Stimulated activated CD4-positive, alpha-beta T cell treated with anti-CD3 and anti-CD28 coated beads, Interleukin-1b, Interleukin-23, amount 100 ng/mL, for 48 hours (primary cell): ENCODE measurements around the gene LATS1.
"Not testable (repeated sequence)": the region's sequence is repeated elsewhere in the genome, so short reads cannot be mapped to it uniquely, and the experiment has no call there.

ENCODE experiments used
- DNase-seq: peaks from one replicate; pipeline ENCODE4 v3.0.0-alpha.2; 2020

LATS1 gene

DNA sequence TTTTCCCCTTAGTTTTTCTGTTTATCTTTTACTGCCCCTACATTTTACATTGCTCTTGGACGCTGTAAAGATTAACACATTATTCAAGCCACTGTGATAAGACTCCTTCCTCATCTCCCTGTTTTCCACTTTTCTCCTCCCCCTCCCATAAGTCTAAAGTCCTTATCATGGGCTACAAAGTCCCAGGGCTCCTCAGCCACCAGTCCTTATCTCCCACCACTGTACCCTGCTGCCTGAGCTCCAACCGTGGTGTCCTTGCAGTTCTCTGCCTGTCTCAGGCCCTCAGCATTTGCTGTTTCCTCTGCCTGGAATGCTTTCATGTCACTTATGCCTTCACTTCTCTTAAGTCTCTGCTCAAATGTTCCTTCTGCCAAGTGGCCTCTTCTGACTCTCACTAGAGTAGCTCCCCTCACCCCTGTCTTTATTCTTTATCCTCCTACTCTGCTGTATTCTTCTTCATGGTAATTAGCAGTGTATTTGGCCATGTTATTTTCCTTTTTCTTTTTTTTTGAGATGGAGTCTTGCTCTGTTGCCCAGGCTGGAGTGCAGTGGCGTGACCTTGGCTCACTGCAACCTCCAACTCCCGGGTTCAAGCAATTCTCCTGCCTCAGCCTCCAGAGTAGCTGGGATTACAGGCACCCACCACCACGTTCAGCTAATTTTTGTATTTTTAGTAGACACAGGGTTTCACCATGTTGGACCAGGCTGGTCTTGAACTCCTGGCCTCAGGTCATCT lies 10.8 kb upstream of the LATS1 start:
- no peak for DNase-seq

DNA sequence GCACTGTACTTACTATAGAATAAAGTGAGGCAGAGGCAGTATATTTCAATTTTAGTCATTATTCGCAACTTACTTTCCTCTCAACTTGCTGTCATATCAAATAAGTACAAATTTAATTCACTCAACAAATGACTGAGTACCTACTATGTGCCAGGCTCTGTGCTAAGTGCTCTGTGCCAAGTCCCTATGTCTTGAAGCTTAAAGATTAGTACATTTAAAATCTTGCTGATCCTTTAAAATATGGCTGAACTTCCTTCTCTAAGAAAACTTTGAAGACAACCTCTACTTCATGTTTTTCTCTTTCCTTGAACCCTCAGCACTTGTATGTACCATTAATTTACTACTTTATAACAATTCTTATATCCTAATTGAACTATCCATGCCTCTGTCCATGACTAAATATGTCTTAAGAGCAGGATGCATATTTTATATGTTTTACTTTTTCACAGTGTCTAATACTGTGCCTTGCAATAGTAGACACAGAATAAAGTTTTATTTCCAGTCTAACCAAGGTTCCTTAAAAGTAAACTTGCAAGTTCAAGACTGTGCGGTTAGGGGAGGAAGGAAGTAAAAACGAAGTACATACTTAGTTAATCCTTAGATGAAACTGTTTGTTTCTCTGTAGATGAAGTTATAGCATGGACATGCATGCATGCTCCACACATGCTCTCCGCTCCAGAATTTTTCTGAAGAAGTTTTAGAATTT lies 10.0 kb upstream of the LATS1 start:
- DNase-seq: no peak

DNA sequence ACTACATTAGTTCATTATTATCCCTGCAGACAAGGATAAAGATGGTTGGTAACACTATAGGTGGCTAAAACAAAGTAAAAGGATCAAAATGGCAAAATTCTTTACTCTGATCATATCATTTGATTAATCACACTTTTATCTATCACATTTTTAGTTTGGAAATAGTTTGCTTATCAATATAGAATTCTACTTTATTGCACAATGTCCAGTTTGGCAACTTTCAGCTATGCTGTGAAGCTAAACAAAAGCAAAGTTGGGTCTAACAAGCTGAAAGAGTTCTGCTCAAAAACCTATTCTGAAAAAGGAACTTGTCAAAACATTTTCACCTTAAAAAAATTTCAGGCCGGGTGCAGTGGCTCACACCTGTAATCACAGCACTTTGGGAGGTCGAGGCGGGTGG lies 7.9 kb upstream of the LATS1 start:
- no peak for DNase-seq

DNA sequence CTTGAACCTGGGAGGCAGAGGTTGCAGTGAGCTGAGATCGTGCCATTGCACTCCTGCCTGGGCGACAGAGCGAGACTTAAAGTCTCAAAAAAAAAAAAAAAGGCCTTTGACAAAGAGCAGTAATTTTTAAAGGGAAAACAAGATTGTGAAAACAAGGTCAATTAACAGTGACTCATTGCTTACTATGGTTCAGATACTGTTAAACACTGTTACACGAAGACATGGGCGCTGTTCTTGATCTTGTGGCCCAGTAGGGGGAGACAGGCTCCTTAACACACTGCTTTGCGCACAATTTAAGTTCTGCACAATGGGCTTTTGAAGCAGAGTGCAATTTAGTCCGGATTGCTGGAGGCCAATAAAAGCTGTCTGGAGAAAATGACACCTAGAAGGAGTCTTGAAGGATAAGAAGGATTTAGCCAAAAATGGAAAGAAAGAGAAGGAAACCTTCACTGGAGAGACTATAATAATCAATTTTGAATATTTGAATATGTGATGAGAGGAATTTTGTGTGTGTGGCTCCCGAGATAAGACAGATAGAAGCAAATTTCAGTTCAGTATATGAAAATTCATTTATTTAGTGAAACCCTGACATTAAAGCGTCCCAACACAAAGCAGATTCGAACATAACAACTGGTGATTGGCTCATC lies 6.0 kb upstream of the LATS1 start:
- DNase-seq: peak; percentile 40

DNA sequence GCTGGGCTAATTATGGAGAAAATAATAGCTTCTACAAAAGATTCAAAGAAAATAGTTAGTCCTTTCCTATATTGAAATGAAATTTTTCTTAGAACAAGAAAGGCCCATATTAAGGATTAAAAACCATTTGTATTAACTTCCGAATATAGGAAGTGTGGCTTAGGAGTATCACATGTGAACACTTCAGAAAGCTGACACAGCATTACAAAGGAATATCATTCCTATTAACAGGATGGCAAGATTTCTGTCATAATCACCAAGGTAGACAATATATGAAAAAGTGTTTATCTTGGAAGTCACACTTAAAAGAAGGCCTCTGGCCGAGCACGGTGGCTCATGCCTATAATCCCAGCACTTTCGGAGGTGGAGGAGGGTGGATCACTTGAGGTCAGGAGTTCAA lies 5.4 kb upstream of the LATS1 start:
- DNase-seq: no peak

DNA sequence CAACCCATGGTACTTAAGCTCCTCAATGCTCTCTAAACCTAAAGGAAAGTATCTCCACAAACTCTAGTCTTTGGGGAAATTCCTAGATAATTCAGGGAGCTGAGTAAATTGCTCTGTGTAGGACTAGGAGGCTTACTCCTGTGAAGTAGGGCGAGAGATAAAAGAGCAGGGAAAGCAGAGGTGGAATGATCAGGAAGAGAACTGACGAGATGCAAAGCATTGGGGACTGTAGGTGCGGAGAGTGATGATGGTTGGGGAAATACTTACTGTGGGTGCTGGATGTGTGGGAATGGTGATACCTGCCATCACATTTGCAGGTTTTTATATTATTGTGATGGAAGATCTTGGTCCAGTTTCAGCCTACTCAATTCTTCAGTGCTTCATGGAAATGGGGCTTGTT lies 1.6 kb upstream of the LATS1 start:
- DNase-seq: no peak

DNA sequence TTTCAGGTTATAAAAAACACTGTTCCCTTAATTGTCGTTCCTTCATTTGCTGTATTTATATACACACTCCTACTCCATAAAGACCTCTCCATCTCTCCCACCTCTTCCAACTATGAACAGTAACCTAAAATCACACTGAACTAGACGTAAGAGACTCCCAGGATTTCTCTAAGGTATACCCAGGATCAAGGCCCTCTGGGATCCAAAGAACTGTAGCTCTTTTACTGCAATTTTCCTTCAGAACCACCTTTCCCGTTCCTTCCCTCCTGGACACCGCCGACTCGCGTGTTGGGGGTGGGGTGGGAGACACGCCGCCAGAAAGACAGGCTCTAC lies 680 bp downstream of the LATS1 start:
- DNase-seq: no peak

DNA sequence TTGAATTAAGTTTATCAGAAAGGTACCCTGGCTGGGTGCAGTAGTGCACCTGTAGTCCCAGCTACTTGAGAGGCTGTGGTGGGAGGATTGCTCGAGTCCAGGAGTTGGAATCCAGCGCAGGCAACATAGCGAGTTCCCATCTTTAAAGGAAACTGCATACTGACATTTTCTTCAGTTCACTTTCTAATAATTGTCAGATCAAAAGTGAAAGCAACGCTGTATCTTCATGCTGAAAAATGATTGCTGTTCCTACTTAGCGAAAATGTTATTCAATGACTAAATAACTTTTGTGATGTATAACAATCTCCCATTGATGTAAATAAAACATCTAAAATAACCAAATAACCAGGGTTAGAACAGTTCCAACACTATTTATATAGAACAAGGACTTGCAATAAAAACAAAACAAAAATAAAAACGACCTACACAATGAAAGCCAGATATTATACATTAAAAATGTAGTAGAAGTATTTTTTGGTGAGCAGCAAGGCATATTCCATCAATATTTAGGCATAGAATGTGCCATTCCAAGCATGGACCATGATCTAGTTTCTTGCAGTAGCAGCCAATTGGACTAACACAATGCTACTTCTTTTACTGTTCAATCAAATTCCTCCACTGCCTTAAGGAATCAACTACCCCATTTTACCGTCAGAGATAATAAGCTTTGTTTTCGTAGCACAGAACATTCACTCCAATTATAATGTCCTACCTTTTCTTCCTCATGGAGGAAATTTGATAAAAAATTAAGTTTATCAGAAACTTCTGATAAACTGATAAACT lies 1.5 kb downstream of the LATS1 start:
- DNase-seq: no peak

DNA sequence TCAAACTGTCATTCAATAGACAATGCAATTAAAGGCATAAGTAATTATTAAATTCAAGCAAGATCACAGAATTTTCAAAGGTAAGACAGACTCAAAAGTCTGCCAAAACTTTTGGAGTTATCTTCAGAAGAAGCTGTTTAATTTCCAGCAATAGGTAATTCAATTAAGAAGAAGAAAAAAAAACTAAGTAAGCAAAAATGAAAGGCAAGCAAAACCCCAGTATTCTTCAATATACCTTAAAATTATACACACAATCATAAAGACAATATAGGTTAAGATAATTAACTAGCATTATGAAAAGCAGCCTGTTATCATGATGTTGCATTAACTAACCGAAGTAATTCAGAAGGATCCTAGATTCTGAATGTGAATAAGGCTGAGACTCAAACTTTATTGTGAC lies 3.5 kb downstream of the LATS1 start:
- DNase-seq: no peak

DNA sequence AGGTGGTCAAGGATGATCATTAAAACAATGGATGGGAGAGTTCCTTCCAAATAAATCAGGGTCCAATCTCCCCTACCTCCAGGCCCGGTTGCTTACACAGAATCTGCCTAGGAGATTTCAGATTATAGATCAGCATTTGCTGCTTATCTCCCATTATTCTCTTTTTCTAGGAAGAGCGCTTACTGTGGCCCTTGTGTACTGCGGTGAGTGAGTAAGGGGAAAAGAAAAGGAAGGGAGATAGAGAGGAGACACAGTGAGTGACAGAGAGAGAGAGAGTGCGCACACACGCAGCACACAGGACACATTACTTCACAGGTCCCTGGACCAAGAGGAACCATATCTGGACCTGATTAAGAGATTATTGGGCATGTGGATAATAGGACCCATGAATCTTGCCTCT lies 6.2 kb downstream of the LATS1 start:
- no peak for DNase-seq

DNA sequence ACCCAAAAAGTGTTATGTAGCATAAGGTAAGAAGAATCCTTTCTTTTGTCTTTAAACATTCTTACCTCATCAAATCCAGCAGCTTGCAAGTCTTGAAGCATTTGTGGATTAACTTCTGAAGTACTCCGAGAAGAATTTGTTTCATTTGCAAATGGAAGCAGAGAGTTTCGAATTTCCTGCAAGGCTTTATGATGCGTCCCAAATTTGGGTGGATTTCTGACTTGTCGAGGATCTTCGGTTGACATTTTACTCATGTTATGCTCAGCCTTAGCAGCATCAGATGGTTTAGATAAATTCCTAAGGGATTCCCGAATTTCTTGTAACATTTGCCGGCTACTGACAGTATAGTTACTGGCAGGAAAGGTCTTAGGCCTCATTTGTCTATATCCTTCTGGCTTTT lies 16.2 kb downstream of the LATS1 start:
- DNase-seq: no peak

DNA sequence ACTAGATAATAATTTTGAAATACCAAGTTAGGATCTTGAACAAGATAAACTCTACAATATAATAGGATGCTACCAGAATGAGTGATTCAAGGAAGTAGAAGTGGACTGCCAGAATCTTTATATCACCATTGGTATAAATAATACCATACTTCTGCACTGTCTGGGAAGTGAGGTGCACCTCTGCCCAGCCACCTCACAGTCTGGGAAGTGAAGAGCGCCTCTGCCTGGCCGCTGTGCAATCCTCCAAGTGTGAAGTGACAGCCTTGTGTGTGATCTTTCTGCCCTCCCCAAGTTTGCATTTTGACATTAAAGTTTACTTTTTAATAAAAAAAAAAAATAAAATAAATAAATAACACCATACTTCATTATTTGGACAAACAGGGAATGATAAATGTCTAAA lies 18.8 kb downstream of the LATS1 start:
- DNase-seq: no peak

DNA sequence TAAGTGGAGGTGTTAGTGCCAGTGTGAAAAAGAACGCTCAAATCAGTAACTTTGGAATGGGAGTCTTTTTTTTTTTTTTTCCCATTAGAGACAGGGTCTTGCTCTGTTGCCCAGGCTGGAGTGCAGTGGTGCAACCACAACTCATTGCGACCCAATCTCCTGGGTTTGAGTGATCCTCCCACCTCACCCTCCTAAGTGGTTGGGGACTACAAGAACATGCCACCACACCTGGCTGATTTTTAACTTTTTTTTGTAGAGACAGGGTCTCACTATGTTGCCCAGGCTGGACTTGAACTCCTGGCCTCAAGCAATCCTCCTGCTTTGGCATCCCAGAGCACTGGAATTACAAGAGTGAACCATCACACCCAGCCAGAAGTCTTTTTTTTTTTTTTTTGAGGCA lies 19.7 kb downstream of the LATS1 start:
- DNase-seq: no peak

DNA sequence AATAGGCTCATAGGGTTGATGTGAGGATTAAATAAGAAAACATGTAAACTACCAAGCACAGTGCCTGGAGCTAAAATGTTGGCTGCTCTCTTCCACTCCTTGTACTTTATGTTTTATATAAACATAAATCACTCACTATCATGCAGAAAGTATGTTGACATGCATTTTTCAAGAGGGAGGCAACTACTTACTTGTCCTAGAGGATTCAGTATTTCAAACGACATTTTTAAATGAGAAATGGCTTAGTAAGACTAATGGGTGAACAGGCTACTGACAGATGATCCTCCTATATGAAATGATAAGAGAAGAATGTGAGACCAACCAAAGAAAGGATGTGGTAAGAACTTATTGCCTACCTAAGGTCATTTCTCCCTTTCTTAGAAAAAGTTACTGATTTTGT lies 21.0 kb downstream of the LATS1 start:
- no peak for DNase-seq

DNA sequence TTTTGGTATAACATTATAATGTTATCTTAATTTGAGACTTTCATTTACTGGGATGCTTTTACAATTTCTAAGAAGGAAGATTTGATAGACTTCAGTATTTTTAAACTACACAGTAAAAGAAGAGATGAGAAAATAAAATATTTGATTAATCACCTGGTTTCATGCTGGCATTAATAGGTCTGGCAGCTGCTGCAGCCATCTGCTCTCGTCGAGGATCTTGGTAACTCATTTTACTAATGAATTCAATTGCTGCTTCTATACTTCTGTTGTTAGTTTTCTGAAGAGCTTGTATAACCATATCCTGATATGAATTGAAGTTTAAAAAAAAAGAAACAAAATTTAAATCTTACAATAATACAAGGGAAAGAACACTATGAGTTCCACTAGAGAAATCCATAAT lies 23.0 kb downstream of the LATS1 start:
- DNase-seq: no peak

DNA sequence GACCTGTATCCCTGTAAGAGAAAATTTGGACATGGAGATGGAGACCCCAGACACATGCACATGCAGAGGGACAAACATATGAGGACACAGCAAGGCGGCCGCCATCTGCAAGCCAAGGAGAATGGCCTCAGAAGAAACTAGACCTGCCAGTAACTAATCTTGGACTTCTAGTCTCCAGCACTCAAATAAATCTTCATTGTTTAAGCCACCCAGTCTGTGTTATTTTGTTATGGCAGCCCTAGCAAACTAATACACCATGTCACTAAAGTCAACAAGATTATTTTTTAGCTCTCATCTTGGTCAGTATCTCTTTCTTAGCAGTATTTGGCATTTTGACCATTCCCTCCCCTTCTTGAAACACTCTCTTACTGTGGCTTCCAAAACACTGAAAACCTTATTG lies 26.7 kb downstream of the LATS1 start:
- no peak for DNase-seq

DNA sequence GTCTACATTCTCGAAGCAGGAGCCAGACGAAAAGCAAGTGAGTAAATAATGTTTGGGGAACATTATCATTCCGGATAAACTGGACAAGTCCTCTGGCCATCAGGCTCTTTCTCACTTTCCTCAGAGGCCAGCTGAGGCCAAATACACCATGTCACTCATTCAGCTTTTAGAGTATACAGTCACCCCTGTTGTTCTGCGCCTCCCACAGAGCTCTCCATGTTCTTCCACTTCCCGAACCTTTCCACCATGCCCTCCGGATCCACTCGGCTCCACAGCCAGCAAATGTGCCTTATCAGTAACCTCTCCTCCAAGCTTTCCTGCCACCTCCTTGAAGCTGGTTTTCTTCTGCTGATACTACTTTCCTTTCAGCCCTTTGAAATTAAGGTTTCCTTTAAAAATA lies 31.7 kb downstream of the LATS1 start:
- DNase-seq: no peak

DNA sequence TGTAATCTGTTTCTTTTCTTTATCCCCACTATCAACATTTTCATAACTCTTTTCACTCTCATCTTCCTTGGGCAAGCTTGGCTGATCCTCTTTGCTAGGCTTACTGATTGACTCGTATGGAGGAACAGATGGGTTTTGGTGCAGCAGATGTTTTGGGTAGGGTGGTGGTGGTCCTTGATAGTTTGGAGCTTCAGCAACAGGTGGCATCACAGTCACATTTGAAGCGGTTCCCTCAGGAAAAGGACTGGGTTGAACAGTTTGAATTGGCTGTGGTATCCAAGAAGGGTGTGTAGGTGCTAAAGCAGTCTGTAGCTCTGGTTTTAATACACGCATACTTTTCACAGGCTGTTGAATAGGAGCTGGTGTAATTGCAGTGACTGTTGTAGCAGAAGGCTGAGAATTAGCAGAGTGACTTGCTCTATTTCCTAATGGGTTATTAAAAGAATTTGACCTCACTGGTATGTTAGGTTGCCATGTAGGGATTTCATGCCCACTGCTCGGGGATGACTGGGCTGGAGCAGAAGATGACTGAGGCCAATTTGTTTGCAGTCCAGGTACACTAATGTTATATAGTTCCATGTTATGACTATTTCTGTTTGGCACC lies 34.5 kb downstream of the LATS1 start:
- DNase-seq: no peak

DNA sequence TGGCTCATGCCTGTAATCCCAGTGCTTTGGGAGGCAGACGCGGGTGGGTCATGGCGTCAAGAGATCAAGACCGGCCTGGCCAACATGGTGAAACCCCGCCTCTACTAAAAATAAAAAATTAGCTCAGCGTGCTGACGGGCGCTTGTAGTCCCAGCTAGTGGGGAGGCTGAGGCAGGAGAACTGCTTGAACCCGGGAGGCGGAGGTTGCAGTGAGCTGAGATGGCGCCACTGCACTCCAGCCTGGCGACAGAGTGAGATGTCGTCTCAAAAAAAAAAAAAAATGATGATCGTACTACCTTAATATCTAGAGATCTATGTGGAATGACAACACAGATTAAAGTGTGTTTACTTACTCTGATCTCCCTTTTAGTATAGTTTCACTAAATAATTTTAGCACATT lies 36.1 kb downstream of the LATS1 start:
- not testable (repeated sequence) for DNase-seq

DNA sequence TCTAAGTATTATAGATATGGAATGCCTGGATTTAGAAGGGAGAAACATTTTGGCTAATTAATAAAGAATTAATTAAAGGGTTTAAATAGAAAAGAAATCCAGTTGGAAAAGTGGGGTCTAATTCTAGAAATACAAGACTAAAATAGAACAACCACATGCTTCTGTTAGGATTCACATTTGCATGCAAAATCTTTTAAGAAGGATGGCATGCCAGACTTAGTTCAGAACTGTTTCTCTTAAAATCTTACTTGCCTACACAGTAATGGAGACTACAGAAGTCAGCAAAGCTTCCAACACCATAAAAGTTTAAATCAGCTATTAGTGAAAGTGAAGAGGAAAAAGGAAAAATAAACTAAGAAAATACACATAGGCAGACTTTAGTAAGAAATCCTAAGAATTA lies 36.7 kb downstream of the LATS1 start:
- no peak for DNase-seq

DNA sequence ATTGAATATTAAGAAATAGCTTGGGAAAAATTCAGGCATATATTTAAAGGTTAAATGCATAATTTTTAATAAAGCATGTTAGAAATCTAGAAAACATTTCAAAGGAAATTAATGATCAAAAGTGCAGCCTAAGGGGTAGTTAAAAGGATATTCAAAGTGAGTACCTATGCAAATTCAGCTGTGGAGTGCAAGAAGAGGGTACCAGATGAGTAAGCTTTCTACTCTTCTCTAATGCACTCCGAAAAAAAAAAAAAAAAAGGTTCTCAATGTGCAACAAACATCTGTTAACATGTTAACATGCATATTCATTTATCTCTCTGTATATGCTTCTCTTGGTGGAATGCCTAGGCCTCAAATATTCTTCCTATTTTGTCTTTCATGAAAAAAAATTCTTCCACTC lies 37.4 kb downstream of the LATS1 start:
- DNase-seq: no peak

DNA sequence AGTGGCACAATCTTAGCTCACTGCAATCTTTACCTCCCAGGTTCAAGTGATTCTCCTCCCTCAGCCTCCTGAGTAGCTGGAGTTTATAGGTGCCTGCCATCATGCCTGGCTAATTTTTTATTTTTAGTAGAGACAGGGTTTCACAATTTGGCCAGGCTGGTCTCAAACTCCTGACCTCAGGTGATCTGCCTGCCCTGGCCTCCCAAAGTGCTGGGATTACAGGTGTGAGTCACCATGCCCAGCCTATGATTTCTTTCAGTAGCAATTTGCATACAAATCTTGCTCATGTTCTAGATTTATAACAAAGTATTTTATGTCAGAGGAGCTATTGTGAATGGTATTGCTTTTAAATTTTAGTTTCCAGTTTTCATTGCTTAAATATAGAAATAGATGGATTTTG lies 45.6 kb downstream of the LATS1 start:
- not testable (repeated sequence) for DNase-seq

DNA sequence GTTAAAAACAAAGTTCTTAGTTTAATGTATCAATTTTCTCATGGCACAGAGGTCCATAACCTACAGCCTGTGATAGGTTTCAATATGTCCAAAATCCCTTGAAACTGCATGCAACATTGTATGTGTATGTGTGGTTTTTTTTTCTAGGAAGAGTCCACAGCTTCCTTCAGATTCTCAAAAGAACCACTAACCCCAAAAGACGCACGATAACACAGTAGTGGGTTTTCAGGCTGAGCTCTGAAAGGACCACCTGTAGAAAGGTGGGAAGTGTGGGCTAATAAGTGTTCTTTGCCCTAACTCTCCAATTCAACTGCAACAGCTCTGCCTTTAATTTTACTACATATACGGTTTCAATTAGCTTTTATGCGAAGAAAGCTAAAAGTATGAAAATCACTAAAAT lies 57.9 kb downstream of the LATS1 start:
- DNase-seq: no peak
